Activated naive CD8-positive, alpha-beta T cell treated with anti-CD3 and anti-CD28 coated beads, Interleukin-2, amount 10 ng/mL, durations not matched to agents 7 days and 5 days (primary cell): ENCODE results near the gene HIVEP3. TPM values are rescaled to one million over a fixed set of nuclear protein-coding genes. Genes with fewer than 3 reads are reported as not detected.
"Not testable (repeated sequence)": the region's sequence is repeated elsewhere in the genome, so short reads cannot be mapped to it uniquely, and the experiment has no call there.

Source experiments
- ATAC-seq: fragments of 150-1000 bp; cut with Tn5 transposase; one replicate; pipeline ENCODE4 v1.10.0; 2021; ENCODE audit warnings: low read depth, moderate library complexity
- POLR2A ChIA-PET: fragments of 350-600 bp; sonication (Branson Sonifier 250); formaldehyde crosslinking; loops from one replicate; lab custom pipeline; 2021; ENCODE audit warnings: antibody characterized with exemption; lab: Charles Lee
- DNase-seq: peaks from one replicate; pipeline ENCODE4 v3.0.0; 2021
- H3K27ac Mint-ChIP-seq: one replicate; pipeline ENCODE4 v1.8.0; 2022; ENCODE audit warnings: mild to moderate bottlenecking, mixed read lengths
- H3K27me3 Mint-ChIP-seq: one replicate; pipeline ENCODE4 v1.8.0; 2022; ENCODE audit warnings: mild to moderate bottlenecking, moderate library complexity, mixed read lengths
- H3K36me3 Mint-ChIP-seq: one replicate; pipeline ENCODE4 v1.8.0; 2021; ENCODE audit warnings: mild to moderate bottlenecking, mixed read lengths
- H3K4me1 Mint-ChIP-seq: one replicate; pipeline ENCODE4 v1.8.0; 2021; ENCODE audit warnings: mixed read lengths
- H3K4me3 Mint-ChIP-seq: one replicate; pipeline ENCODE4 v1.8.0; 2022; ENCODE audit warnings: mild to moderate bottlenecking, moderate library complexity, mixed read lengths
- H3K9me3 Mint-ChIP-seq: one replicate; pipeline ENCODE4 v1.8.0; 2021; ENCODE audit warnings: mixed read lengths
- total RNA-seq, 2 experiments: library from RNA; stranded (reverse); gene quantifications; one replicate each; pipeline ENCODE4 v1.2.3, GENCODE V29; 2021

The HIVEP3 gene
- total RNA-seq, 2 experiments from 2014 or later: 10.1 to 10.7 TPM

DNA sequence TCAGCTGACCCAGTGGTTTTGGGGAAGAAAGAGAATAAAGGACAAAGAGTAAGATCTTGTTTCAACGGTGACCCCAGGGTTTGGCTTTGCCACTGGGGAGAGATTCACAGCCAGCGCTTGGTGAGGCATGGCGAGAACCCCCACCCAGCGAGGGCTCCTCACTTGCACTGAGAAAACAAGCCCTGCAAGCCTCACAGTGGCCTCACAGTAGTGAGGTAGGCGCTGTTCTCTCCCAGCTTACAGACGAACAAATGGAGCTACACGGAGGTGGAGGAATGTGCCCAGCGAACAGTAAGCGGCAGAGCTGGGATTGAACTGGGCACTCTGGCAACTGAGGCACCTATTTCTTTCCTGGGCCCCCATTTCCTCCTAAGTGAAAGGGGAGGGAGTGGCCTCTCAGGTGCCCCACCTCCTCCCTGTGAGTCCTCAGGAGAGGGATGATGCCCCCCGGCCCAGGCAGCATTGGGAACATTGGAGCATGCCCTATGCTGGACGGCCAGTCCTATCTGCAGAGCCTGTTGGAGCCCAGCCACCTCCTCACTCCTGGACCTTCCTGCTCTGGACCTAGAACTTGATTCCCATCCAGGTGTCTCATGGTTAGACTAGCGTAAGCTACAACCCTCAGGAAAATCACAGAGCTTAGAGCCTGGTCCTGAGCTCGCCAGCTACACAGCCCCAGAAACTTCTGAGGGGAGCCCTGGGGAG is 360.8 kb downstream of the HIVEP3 start:
- POLR2A ChIA-PET: no interaction called here
- Mint-ChIP-seq H3K4me1 (no peaks in the 10 kb centered on the region), H3K27me3 (no peaks in the 10 kb centered on the region), H3K36me3 (peaks cover 17% of the 10 kb centered on the region), H3K27ac (no peak overlapping the region), H3K9me3 (peaks cover 15% of the 10 kb centered on the region), H3K4me3 (no peak overlapping the region)
- ATAC-seq: no peak
- DNase-seq: no peak

- peaks cover 23% of the 10 kb centered on the region for H3K36me3 Mint-ChIP-seq
- H3K27ac Mint-ChIP-seq, POLR2A ChIA-PET, ATAC-seq, H3K4me3 Mint-ChIP-seq, H3K27me3 Mint-ChIP-seq, H3K4me1 Mint-ChIP-seq, DNase-seq: not testable (repeated sequence)
- H3K9me3 Mint-ChIP-seq: peaks cover 22% of the 10 kb centered on the region
These were observed 364.0 kb downstream of the HIVEP3 start for GRCh38 chr1:41554746-41555145.

DNA sequence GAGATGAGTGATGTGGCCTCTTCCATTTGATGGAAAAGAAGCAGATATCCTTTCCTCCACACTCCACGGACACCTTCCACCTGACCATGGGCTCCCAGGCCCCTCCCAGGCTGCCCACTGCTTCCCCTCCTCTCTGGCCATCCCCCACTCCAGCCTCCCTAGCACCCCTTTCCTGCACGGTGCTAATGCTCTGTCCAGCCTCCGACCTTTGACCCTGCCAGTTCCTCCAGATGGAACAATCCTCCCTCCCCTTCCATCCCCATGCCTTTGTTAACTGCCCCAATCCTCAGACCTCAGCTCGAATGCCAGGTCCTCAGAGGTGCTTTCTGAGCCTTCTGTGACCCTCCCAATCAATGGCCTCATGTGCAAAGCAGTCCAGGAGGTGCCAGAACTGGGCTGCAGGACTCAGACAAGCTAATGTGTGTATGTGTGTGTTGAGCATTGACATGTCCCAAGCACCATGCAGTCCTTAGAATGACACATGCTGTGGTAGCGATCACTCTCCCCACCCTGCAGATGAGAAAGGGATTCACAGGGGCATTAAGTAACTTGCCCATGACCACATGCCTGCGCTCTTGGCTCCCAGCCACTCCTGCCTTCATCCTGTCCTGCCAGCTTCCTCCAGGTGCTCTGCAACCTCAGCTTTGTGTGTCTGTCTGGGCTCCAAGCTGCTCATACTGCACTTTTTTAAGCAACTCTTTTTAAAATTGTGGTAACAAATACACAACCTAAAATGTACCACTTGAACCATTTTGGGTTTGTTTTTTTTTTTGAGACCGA is 370.8 kb downstream of the HIVEP3 start:
- peaks cover 13% of the 10 kb centered on the region for H3K9me3 Mint-ChIP-seq
- H3K36me3 Mint-ChIP-seq: peaks cover 7% of the 10 kb centered on the region
- no peaks in the 10 kb centered on the region for H3K4me1 Mint-ChIP-seq
- H3K27me3 Mint-ChIP-seq: no peaks in the 10 kb centered on the region
- DNase-seq: no peak
- ATAC-seq: no peak
- H3K4me3 Mint-ChIP-seq: no peak overlapping the region
- no peak overlapping the region for H3K27ac Mint-ChIP-seq
- POLR2A ChIA-PET: interaction anchor here (0.7 kb wide), 1 partner anchor 212 kb away, joined by 3 read pairs; no protein-coding TSS in a partner anchor

DNA sequence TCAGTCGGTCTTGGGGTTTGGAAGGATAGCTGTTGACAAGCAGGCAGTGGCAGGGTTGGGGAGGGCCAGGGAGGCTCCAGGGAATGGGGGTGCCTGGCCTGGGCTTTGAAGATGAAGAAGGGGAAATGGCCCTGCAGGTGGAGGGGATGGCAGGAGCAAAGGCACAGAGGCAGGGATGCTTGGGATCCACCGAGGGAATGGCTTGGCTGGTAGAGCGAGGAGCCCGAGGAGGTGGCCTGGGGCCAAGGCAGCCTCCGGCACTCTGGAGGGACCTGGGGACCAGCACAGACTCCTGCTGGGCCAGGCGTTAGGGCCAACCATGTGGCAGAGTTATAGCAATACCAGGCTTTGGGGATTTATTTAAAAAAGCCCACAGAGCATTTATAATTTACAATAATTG is 371.4 kb downstream of the HIVEP3 start:
- POLR2A ChIA-PET: no interaction called here
- Mint-ChIP-seq H3K9me3 (peaks cover 10% of the 10 kb centered on the region), H3K4me3 (no peak overlapping the region), H3K36me3 (peaks cover 5% of the 10 kb centered on the region), H3K4me1 (no peaks in the 10 kb centered on the region), H3K27me3 (no peaks in the 10 kb centered on the region), H3K27ac (no peak overlapping the region)
- no peak for DNase-seq
- ATAC-seq: no peak

DNA sequence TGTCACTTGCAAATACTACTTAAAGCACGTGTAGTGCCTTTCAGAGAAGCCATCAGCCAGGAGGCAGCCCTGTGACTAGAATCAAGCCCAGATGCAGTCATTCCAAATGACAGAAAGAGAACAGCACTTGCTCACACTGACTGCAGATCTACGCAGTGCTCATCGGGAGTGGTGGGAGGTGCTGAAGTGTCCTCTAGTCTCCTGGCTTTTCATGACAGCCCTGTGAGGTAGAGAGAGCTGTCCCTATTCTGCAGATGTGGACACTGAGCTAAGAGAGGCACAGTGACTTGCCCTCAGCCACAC is 371.9 kb downstream of the HIVEP3 start:
- H3K4me3 Mint-ChIP-seq: no peak overlapping the region
- POLR2A ChIA-PET: interaction anchor here (0.5 kb wide), 1 partner anchor 176 kb away, joined by 3 read pairs; no protein-coding TSS in a partner anchor
- ATAC-seq (no peak), DNase-seq (no peak)
- no peaks in the 10 kb centered on the region for H3K4me1 Mint-ChIP-seq
- H3K27ac Mint-ChIP-seq: no peak overlapping the region
- H3K9me3 Mint-ChIP-seq: peaks cover 8% of the 10 kb centered on the region
- H3K36me3 Mint-ChIP-seq: peaks cover 5% of the 10 kb centered on the region
- H3K27me3 Mint-ChIP-seq: no peaks in the 10 kb centered on the region

DNA sequence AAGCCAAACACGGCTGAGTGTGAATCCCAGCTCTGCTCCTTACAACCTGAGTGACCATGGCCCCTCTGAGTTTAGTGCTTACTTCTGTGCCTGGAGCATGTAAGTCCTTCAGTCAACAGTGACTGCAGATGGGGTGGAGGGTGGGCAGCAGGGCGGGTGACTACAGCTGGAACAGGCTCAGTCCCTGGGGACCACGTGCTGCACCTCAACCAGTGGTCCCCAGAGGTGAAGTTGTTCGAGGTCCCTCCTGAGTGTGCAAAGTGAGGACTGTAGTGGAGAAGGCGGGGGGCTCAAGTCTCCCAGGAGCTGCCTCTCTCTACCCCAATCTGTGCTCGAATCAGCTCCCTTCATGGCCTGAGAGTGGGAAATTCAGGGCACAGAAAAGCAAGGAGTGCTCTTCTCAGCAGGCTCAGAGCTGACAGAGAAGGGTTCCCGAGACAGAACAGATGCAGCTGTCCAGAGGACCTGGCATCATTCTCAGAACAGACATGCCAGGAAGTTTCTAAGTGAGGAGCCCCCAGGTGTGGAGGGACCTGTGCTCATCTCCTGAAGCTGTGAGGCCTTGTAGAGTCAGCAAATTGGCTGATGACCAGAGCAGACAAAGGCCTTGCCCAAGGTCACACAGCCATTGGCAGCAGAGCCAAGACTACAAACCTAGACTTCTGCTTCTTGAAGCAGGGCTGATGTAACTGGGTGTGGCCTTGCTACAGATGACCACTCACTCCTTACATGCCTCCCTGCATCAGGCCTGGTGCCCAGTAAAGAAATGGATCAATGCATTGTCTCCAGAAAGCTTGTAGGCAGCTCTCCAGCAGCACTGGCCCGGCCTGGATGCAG is 372.5 kb downstream of the HIVEP3 start:
- Mint-ChIP-seq H3K27me3 (no peaks in the 10 kb centered on the region), H3K27ac (no peak overlapping the region), H3K4me1 (no peaks in the 10 kb centered on the region), H3K9me3 (peaks cover 8% of the 10 kb centered on the region), H3K4me3 (no peak overlapping the region), H3K36me3 (peaks cover 5% of the 10 kb centered on the region)
- DNase-seq (peak; percentile 16), ATAC-seq (no peak)
- POLR2A ChIA-PET: interaction anchor here (0.5 kb wide), 1 partner anchor 176 kb away, joined by 3 read pairs; no protein-coding TSS in a partner anchor

- peaks cover 1% of the 10 kb centered on the region for H3K4me1 Mint-ChIP-seq
- DNase-seq (peak; percentile 2), ATAC-seq (no peak)
- POLR2A ChIA-PET: no interaction called here
- no peak overlapping the region for H3K4me3 Mint-ChIP-seq
- no peaks in the 10 kb centered on the region for H3K27me3 Mint-ChIP-seq
- H3K36me3 Mint-ChIP-seq: no peaks in the 10 kb centered on the region
- no peak overlapping the region for H3K27ac Mint-ChIP-seq
- peaks cover 6% of the 10 kb centered on the region for H3K9me3 Mint-ChIP-seq
These were observed 376.4 kb downstream of the HIVEP3 start for GRCh38 chr1:41542196-41542930.

- peaks cover 1% of the 10 kb centered on the region for H3K4me1 Mint-ChIP-seq
- no peaks in the 10 kb centered on the region for H3K27me3 Mint-ChIP-seq
- no peak overlapping the region for H3K27ac Mint-ChIP-seq
- ATAC-seq: no peak
- H3K9me3 Mint-ChIP-seq: peaks cover 6% of the 10 kb centered on the region
- DNase-seq: no peak
- no peak overlapping the region for H3K4me3 Mint-ChIP-seq
- H3K36me3 Mint-ChIP-seq: no peaks in the 10 kb centered on the region
- POLR2A ChIA-PET: no interaction called here
These were observed 377.1 kb downstream of the HIVEP3 start for GRCh38 chr1:41541592-41541952.

- H3K36me3 Mint-ChIP-seq: no peaks in the 10 kb centered on the region
- H3K4me1 Mint-ChIP-seq: peaks cover 1% of the 10 kb centered on the region
- peak; percentile 15 for DNase-seq
- H3K4me3 Mint-ChIP-seq: no peak overlapping the region
- H3K27ac Mint-ChIP-seq: no peak overlapping the region
- no peak for ATAC-seq
- H3K27me3 Mint-ChIP-seq: no peaks in the 10 kb centered on the region
- POLR2A ChIA-PET: no interaction called here
- H3K9me3 Mint-ChIP-seq: peaks cover 6% of the 10 kb centered on the region
These were observed 377.7 kb downstream of the HIVEP3 start for GRCh38 chr1:41540886-41541591.

DNA sequence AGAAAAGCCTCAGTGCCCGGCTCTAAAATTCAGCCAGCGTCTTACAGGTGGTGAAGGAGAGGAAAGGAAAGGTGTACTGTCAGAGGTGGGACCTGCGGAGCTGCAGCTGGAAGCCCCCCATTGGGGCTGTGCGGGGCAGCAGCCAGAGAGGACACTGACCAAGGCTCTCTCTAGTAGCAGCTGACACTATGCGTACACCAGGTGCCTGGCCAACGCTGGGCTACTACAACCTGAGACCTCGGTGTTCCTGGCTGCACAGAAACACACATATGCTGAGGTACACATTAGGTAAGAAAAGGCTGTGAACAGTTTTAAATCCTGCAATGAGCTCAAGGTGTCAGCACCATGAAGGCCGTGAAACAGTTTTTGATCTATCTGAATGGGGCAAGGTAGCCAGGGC is 378.7 kb downstream of the HIVEP3 start:
- Mint-ChIP-seq H3K9me3 (peaks cover 1% of the 10 kb centered on the region), H3K36me3 (no peaks in the 10 kb centered on the region), H3K4me1 (peaks cover 1% of the 10 kb centered on the region), H3K27me3 (no peaks in the 10 kb centered on the region), H3K4me3 (no peak overlapping the region), H3K27ac (no peak overlapping the region)
- no peak for ATAC-seq
- DNase-seq: peak; percentile 10
- POLR2A ChIA-PET: no interaction called here

GRCh38 chr1:41539418-41539805 is 379.3 kb downstream of the HIVEP3 start:
- peak; percentile 5 for DNase-seq

DNA sequence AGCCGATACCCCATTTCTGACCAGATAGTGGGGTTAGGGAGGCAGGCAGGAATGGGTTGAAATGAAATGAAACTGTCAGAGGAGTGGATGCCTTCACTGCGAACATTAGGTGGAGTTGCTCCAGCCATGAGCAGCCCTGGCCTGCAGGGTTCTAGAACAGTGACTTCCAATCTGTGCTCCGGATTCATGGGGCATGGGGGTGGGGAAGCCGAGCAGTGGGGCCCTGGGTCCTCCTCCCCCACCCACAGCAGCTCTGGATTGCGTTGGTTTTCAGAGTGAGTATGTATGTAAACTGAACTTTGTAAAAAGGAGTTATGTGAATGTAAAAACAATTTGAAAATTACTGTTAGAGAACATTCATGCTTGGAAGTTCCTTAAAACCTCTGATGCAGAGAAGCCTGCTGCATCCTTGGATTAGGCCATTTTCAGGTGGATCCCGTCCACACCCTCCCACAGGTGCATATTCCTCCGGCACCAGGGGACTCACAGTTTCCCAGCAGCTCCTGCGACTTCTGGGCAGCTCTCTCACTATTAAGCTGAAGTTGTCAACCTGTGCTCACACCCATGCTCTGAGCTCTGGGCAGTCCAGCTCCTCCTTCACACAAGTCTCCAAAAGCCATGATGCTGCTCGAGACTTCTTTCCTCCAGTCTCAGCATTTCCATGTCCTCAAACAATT is 379.8 kb downstream of the HIVEP3 start:
- no peak overlapping the region for H3K27ac Mint-ChIP-seq
- H3K4me3 Mint-ChIP-seq: no peak overlapping the region
- H3K4me1 Mint-ChIP-seq: peaks cover 1% of the 10 kb centered on the region
- DNase-seq (peak; percentile 4), ATAC-seq (no peak)
- peaks cover under 1% of the 10 kb centered on the region for H3K36me3 Mint-ChIP-seq
- H3K9me3 Mint-ChIP-seq: no peaks in the 10 kb centered on the region
- H3K27me3 Mint-ChIP-seq: no peaks in the 10 kb centered on the region
- POLR2A ChIA-PET: no interaction called here

More at GRCh38 chr1:41539418-41539805, 379.3 kb downstream of the HIVEP3 start:
- Mint-ChIP-seq H3K4me3 (no peak overlapping the region), H3K4me1 (peaks cover 1% of the 10 kb centered on the region), H3K27me3 (no peaks in the 10 kb centered on the region), H3K9me3 (no peaks in the 10 kb centered on the region), H3K36me3 (no peaks in the 10 kb centered on the region), H3K27ac (no peak overlapping the region)
- POLR2A ChIA-PET: no interaction called here
- ATAC-seq: no peak
